VCaP (cell line): ENCODE results near the gene SNCA.

Experiments used
- H3K27ac ChIP-seq: fragments of 450-650 bp; 2 replicates; pipeline ENCODE4 v1.5.1; 2017
- TF ChIP-seq, protein P1 (sequence below): fragments of 450-650 bp; conservative IDR thresholded peaks from 2 replicates; pipeline ENCODE4 v1.5.1; 2017; ENCODE audit warnings: mild to moderate bottlenecking, moderate library complexity

SNCA gene

DNA sequence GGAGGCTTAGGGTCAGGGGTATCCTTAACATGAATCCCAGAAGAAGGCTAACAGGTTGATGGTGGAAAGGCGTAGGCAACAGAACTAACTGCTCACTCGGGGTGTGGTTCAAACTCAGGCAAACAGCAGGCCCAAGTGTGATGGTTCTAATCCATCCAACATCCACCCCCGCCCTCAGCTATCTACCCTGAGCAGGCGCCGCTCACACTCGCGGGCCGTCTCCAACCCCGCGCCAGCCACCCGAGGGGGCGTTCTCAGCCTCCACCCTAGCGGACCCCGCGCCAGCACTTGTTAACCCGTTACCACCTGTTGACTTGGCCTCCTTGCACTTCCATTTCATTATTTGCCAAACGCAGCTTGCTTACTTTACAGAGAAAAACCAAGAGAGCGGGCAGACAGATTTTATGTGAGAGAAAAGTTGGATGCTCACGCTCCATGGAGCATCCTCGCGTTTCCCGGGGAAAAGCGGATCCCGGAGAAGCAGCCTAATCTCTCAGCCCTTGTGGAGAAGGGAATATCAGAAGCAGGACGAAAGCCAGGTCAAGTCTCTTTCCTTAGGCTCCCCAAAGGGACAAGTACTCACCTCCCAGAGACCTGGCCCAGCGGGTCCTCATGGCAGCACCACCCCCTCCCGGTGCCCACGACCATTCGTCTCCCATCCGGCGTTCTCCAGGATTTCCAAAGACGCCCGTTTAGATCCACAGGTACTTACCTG, 773 bp downstream of the SNCA start:
- H3K27ac ChIP-seq: peak overlapping the region; percentile 61; the same call in 1 of the 2 replicates
- TF ChIP-seq, protein P1, sequence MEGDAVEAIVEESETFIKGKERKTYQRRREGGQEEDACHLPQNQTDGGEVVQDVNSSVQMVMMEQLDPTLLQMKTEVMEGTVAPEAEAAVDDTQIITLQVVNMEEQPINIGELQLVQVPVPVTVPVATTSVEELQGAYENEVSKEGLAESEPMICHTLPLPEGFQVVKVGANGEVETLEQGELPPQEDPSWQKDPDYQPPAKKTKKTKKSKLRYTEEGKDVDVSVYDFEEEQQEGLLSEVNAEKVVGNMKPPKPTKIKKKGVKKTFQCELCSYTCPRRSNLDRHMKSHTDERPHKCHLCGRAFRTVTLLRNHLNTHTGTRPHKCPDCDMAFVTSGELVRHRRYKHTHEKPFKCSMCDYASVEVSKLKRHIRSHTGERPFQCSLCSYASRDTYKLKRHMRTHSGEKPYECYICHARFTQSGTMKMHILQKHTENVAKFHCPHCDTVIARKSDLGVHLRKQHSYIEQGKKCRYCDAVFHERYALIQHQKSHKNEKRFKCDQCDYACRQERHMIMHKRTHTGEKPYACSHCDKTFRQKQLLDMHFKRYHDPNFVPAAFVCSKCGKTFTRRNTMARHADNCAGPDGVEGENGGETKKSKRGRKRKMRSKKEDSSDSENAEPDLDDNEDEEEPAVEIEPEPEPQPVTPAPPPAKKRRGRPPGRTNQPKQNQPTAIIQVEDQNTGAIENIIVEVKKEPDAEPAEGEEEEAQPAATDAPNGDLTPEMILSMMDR: no peak

DNA sequence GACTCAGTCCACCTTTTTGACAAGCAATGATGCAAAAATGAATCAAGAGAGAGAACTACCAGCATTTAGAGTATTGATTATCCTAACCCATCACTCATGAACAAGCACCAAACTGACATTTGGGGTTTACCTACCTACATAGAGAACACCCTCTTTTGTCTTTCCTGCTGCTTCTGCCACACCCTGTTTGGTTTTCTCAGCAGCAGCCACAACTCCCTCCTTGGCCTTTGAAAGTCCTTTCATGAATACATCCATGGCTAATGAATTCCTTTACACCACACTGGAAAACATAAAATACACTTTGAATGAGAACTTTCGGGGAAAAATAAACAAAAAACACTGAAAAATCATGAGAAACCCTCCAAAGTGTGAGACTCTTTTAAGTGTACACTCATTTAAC, 1.5 kb downstream of the SNCA start:
- H3K27ac ChIP-seq: no peak overlapping the region
- TF ChIP-seq, protein P1: no peak

DNA sequence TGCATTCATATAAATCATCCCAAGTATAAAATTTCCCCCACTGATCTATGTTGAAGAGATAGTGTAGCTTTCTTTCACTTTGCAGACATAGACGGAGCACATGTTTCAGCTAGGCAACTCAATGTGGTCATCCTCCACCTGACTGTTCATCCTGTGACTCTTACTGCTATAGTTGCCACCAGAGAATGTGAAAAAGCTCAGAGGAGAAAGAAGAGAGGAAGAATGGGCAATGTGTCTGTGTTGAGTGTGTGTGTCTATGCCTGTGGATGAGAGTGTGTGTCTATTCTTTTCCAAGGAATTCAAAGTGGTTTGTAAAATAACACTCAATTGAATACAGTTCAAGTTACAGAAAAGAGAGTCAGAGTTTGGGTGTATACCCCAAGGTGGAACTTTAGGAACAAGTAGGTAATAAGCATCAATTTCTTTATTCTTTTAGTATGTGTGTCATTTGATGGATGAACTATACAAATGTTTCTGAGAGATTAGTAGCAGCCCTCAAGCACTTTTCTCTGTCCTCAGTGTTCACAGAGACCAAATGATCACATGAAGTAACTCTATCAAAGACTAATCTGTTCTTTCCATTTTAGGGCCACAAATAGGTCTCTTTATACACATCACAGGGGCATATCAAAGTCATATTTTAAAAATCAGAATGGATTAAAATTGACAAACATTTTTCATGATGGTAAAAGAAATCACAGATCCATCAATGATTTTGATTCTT, 2.3 kb downstream of the SNCA start:
- H3K27ac ChIP-seq: no peak overlapping the region
- TF ChIP-seq, protein P1: no peak

DNA sequence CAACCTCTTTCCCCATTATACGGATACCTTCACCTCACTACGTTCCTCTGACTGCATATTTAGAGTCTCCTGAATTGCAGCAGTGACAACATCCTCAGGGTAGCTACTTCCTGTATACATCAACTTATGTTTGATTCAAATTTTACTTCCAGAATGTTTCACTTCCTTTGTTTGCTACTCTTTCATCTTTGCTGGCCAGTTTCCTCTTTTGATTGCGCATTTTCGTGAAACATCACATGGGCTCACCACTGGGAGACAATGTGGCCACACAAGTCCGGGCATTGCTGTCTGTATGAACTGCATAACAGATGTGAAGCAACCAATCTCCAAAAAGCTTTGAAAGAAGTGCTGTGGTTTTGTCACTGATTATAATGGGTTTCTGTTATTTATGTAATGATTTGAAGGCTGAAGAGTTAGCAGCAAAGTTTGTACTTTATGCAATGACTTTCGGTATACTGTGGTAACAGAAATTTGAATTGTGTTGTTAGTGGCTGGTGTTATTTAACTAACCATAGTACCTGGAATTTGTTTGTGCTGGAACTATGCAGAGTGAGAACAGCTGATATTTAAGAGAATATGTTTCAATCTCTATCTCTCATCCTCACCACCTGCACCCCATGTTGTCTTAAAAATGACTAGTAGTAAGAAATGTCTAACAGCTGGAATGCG, 7.4 kb downstream of the SNCA start:
- TF ChIP-seq, protein P1: no peak
- no peak overlapping the region for H3K27ac ChIP-seq

DNA sequence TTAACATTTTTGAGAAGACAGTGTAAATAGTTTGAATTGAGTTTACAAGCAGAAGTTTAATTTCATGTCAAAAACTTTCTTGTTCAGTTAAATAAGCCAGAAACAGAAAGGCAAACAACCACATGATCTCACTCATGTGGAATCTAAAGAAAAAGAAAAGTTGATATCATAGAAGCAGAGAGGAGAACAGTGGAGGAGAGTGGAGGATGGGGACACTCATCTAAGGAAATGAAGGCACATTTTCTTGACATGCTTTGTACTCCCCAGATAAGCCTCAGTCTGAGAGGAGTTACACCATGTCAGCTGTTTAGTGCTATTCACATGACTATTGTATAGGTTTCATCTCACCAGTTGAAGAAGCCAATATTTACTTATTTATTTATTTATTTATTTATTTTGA, 13.5 kb downstream of the SNCA start:
- TF ChIP-seq, protein P1: no peak

DNA sequence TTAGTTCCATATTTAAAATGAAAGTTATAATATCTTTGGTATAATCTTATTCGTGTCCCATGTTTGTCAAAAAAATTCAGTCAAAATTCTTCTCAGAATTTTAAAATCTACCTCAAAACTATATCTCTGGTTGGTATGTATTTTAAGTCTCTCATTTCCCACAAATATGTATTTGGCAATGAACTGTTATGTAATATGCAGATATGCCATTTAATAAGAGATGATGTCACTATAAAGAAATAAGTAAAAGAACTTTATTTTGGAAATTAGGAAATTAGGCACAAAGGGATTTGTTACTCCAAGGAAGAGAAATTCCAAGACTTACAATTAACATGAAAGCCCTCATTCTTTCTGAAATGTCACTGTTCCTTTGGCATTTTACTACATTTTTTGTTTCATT, 15.3 kb downstream of the SNCA start:
- TF ChIP-seq, protein P1: no peak
- no peak overlapping the region for H3K27ac ChIP-seq

More for the DNA sequence above, 13.5 kb downstream of the SNCA start:
- no peak overlapping the region for H3K27ac ChIP-seq

DNA sequence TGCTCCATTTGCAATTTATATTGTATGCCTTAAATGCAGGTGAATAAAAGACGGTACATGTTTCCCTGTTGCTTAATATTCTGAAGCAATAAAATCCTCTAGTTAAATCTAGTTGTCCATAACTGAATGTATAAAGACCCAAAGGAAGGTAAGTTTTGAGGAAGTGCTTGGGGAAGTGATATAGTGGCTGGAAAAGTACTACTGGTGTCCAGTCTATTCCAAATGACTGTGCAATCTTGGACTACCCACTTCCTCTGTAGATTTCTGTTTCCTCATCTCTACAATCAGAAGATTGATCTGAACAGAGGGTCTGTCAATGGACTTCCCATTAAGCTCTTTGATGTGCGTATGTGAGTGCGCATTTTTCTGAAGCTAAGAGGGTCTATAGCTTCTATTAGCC, 17.0 kb downstream of the SNCA start:
- TF ChIP-seq, protein P1: no peak
- H3K27ac ChIP-seq: no peak overlapping the region
